Measurements from ENCODE around the gene PLEKHA7.
"Not testable (repeated sequence)": the region's sequence is repeated elsewhere in the genome, so short reads cannot be mapped to it uniquely, and the experiment has no call there.

PLEKHA7 gene, protein sequence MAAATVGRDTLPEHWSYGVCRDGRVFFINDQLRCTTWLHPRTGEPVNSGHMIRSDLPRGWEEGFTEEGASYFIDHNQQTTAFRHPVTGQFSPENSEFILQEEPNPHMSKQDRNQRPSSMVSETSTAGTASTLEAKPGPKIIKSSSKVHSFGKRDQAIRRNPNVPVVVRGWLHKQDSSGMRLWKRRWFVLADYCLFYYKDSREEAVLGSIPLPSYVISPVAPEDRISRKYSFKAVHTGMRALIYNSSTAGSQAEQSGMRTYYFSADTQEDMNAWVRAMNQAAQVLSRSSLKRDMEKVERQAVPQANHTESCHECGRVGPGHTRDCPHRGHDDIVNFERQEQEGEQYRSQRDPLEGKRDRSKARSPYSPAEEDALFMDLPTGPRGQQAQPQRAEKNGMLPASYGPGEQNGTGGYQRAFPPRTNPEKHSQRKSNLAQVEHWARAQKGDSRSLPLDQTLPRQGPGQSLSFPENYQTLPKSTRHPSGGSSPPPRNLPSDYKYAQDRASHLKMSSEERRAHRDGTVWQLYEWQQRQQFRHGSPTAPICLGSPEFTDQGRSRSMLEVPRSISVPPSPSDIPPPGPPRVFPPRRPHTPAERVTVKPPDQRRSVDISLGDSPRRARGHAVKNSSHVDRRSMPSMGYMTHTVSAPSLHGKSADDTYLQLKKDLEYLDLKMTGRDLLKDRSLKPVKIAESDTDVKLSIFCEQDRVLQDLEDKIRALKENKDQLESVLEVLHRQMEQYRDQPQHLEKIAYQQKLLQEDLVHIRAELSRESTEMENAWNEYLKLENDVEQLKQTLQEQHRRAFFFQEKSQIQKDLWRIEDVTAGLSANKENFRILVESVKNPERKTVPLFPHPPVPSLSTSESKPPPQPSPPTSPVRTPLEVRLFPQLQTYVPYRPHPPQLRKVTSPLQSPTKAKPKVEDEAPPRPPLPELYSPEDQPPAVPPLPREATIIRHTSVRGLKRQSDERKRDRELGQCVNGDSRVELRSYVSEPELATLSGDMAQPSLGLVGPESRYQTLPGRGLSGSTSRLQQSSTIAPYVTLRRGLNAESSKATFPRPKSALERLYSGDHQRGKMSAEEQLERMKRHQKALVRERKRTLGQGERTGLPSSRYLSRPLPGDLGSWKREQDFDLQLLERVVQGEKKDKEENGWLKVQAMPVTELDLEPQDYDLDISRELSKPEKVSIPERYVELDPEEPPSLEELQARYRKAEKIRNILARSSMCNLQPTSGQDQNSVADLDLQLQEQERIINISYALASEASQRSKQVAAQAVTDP

GRCh38 chr11:17014321-17014832 is at the start of gene PLEKHA7:
PLEKHA7 (minus strand) TSS chr11:17014414; CDS start chr11:17014401, 13 bp downstream.
- no peak for DNase-seq (ENCODE audit: low read depth in 3 of 3)

DNA sequence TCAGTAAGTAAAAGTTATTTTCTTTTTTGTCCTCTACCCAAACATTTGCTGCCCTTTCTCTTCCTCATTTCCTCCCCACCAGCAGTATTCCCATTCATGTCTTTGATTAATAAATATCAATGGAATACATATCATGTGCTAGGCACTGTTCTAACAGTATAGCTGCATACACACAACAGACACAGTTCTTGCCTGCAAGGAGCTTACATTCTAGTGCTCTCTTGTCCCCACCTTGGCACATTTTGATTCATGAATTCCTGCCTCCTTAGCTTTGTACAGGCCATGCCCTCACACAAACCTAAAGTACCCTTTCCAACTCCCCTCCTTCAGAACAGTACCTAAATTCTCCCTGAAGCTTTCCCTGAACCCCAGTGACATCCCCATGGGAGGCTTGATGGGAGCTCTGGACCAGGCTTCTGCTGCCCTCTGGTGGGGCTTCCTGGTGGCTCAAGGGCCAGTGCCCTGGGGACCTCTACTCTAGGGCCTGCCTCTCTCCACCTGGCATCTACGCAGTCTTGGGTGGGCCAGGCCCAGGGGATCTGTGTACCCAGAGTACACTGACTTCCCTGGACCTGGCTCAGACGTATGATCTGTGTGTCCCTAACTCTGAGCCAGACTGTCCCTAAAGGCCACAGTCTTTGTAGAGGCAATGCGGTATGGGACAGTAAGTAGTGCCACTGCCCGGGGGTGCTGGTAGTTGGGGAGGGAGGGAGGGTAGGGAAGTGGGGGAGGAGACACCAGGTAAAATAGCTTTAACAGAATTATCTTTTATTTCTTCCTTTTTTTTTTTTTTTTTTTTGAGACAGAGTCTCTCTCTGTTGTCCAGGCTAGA is 49.2 kb upstream of the PLEKHA7 start:
- peak in 2 of 3 experiments; percentile 38 to 66 for DNase-seq (ENCODE audit: low read depth in 3 of 3)

GRCh38 chr11:17051146-17051545 is 36.9 kb upstream of the PLEKHA7 start:
- not testable (repeated sequence) for DNase-seq (ENCODE audit: low read depth in 3 of 3)

- not testable (repeated sequence) for DNase-seq (ENCODE audit: low read depth in 3 of 3)
Measured at GRCh38 chr11:17048491-17048890, 34.3 kb upstream of the PLEKHA7 start.

GRCh38 chr11:17046690-17047089 is 32.5 kb upstream of the PLEKHA7 start:
- DNase-seq (ENCODE audit: low read depth in 3 of 3), result no peak

GRCh38 chr11:17036666-17037658 is 22.7 kb upstream of the PLEKHA7 start:
- DNase-seq (ENCODE audit: low read depth in 3 of 3), result no peak

DNA sequence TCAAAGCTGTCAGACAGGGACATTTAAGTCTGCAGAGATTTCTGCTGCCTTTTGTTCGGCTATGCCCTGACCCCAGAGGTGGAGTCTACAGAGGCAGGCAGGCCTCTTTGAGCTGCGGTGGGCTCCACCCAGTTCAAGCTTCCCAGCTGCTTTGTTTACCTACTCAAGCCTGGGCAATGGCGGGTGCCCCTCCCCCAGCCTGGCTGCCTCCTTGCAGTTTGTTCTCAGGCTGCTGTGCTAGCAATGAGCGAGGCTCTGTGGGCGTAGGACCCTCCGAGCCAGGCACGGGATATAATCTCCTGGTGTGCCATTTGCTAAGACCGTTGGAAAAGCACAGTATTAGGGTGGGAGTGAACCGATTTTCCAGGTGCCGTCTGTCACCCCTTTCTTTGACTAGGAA is 19.8 kb upstream of the PLEKHA7 start:
- not testable (repeated sequence) for DNase-seq (ENCODE audit: low read depth in 3 of 3)

DNA sequence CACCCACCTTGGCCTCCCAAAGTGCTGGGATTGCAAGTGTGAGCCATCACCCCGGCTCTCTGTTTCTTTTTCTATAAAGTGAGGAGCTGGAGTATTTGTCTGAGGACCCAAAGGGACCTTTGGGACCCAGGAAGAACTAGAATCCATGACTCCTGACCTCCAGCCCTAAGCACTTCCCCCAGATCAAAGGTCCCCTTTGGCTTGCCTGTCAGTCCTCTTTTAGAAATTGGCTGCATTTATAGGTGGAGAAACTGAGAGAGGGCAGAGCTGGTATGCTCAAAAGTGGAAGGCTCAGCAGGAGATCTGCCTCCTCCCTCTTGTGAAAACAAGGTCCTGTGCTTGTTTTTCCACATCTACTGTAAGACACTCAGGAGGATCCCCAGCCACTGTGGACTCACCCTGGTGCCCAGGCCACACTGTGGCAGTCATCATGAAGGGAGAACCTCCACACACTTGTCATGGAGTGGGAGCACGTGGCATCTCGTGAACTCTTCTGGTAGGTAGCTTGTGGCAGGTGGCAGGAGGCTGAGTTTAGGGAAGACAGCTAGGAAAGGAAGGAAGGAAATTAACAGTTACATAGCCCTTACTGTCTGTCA is 12.4 kb upstream of the PLEKHA7 start:
- no peak for DNase-seq (ENCODE audit: low read depth in 3 of 3)

DNA sequence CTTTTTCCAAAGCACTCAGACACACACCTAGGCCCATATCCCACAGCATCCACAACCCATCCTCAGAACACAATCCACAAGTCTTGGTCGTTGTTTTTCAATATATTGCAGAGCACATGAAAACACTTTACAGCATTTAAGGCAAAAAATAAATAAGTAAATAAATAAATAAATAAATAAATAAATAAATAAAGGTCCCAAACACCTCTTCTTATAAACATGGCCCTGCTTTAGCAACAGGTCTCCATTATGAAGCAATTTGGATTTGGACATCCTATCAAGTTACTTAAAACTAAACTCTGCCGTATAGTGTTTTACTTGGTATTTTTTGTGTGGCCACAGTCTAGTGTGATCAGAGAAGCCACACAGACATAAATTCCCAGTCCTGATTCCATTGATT is 10.7 kb upstream of the PLEKHA7 start:
- DNase-seq (ENCODE audit: low read depth in 3 of 3), result no peak

DNA sequence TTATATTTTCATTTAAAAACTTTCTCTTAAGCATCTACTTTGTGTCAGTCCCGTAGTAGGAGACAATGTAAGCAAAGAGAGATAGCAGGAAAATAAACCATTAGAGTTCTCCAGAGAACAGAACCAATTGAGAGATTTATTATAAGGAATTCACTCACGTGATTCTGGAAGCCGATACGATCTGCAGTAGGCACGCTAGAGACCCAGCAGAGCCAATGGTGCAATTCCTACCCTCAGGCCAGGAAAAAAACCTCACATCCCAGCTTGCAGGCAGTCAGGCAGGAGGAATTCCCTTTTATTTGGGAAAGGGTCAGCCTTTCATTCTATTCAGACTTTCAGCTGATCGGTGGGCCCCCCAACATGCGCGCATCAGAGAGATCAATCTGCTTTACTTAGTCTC is 7.3 kb upstream of the PLEKHA7 start:
- no peak for DNase-seq (ENCODE audit: low read depth in 3 of 3)

GRCh38 chr11:17020831-17021230 is 6.6 kb upstream of the PLEKHA7 start:
- DNase-seq (ENCODE audit: low read depth in 3 of 3), result no peak

- DNase-seq (ENCODE audit: low read depth in 3 of 3), result no peak
Measured at GRCh38 chr11:17019232-17019631, 5.0 kb upstream of the PLEKHA7 start.

GRCh38 chr11:17015627-17016126 is 1.5 kb upstream of the PLEKHA7 start:
- DNase-seq (ENCODE audit: low read depth in 3 of 3), result no peak

DNA sequence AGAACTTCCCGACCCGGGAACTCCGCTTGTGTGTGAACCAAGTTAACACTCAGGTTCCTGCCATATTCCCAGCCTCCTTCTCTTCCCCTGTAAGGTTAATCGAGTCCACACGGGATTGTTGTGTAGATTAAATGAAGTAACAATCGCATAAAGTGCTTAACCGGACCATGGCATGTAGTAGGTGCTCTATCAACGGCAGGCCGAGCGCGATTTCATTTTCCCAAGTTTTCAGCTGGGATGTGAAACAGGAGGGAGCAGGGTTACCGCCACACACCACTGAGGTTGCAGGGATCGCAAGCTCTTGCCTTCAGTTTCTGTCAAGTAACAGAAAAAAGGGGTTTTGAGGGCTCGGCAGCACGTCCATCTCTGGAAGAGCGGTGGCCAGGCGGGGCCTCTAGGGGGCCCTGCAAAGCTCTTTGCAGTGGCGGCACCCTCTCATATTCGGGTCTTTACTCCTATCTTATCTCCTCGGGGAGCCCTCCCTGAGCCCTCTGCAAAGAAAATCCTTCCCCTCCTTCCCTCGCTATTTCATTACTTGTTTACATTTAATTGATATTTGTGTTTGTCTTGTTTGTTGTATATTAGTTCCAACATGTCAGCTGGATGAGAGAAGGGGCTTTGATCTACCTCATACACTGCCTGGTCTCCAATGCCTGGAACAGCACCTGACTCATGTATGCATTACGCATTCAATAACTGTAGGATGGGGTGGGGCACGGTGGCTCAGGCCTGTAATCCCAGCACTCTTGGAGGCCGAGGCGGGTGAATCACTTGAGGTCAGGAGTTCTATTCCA is 816 bp upstream of the PLEKHA7 start:
- DNase-seq (ENCODE audit: low read depth in 3 of 3), result no peak

DNA sequence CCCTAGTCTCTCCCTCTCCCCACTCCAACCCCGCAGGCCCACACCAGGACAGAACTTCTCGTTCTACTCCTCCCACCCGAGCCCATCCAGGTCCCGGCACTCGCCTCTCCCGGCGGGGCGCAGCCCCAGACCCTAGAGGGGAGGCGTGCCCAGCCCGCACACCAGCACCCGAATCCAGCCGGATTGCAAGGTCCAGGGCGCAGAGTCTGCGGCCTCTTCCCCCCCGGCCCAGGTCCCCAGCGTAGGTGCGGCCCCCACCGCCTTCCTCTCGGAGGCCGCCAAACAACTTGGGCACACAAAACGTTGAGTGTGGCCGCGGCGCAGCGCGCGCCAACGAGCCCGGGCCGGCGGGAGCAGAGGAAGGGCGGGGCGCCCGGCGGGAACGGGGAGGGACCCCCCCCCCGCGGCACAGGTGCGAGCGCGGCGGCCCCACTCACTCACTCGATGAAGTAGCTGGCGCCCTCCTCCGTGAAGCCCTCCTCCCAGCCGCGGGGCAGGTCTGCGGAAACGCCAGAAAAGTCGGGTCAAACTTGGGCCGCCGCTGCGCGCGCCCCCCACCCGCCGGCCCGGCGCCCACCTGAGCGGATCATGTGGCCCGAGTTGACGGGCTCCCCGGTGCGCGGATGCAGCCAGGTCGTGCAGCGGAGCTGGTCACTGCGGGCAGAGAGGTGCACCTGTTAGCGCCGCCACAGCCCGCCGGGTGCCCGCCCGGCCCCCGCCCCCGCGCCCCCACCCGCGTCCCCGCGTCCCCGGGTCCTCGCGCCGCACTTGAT is 480 bp downstream of the PLEKHA7 start:
- peak in 1 of 3 experiments; percentile 27 for DNase-seq (ENCODE audit: low read depth in 3 of 3)

GRCh38 chr11:17012712-17013547 is 1.3 kb downstream of the PLEKHA7 start:
- DNase-seq (ENCODE audit: low read depth in 3 of 3), result no peak

Measured in stimulated activated CD4-positive, alpha-beta T cell treated with anti-CD3 and anti-CD28 coated beads, TNF-alpha, amount 100 ng/mL, for 24 hours (primary cell).